Epidermal melanocyte (primary cell): ENCODE measurements around the gene SECISBP2.

Source experiments
- DNase-seq: peaks from one replicate; pipeline ENCODE4 v3.0.0; 2011; ENCODE audit warnings: low spot score; ENCODE audit not compliant: insufficient read length

The SECISBP2 gene

GRCh38 chr9:89381308-89381609 is 63.0 kb downstream of the SECISBP2 start:
- DNase-seq, result no peak

- DNase-seq, result no peak
These were observed 64.0 kb downstream of the SECISBP2 start for GRCh38 chr9:89382026-89382986.

GRCh38 chr9:89383030-89383720 is 64.9 kb downstream of the SECISBP2 start:
- DNase-seq, result no peak

- no peak for DNase-seq
These were observed 65.5 kb downstream of the SECISBP2 start for GRCh38 chr9:89383721-89384300.

- no peak for DNase-seq
These were observed 66.5 kb downstream of the SECISBP2 start for GRCh38 chr9:89384783-89385182.

GRCh38 chr9:89386206-89386605 is 67.9 kb downstream of the SECISBP2 start:
- DNase-seq, result no peak

- no peak for DNase-seq
These were observed 68.5 kb downstream of the SECISBP2 start for GRCh38 chr9:89386797-89387196.

- no peak for DNase-seq
These were observed 69.0 kb downstream of the SECISBP2 start for GRCh38 chr9:89387197-89387849.

GRCh38 chr9:89388084-89388867 is 70.0 kb downstream of the SECISBP2 start:
- DNase-seq, result peak; percentile 64

GRCh38 chr9:89388868-89389177 is 70.5 kb downstream of the SECISBP2 start:
- DNase-seq, result no peak

- no peak for DNase-seq
These were observed 71.8 kb downstream of the SECISBP2 start for GRCh38 chr9:89390068-89390555.

GRCh38 chr9:89390578-89391116 is 72.3 kb downstream of the SECISBP2 start:
- DNase-seq, result no peak

- no peak for DNase-seq
These were observed 73.3 kb downstream of the SECISBP2 start for GRCh38 chr9:89391585-89391984.

- DNase-seq, result no peak
These were observed 76.1 kb downstream of the SECISBP2 start for GRCh38 chr9:89394412-89394811.

- DNase-seq, result no peak
These were observed 77.8 kb downstream of the SECISBP2 start for GRCh38 chr9:89395931-89396710.

- DNase-seq, result no peak
These were observed 79.2 kb downstream of the SECISBP2 start for GRCh38 chr9:89397471-89397870.

GRCh38 chr9:89398621-89399020 is 80.3 kb downstream of the SECISBP2 start:
- DNase-seq, result no peak

GRCh38 chr9:89400403-89401116 is 82.3 kb downstream of the SECISBP2 start:
- DNase-seq, result no peak

GRCh38 chr9:89402695-89403427 is 84.6 kb downstream of the SECISBP2 start:
- DNase-seq, result no peak
